Effector memory CD4-positive, alpha-beta T cell (primary cell): ENCODE data around the gene TRPV4.

Source experiments
- DNase-seq, 3 donors: peaks; one replicate each; pipeline ENCODE4 v3.0.0-alpha.2; 2020
- H3K27ac ChIP-seq: 2 replicates; pipeline ENCODE4 v1.7.0; 2013; ENCODE audit warnings: mild to moderate bottlenecking, low read length, moderate library complexity; ENCODE audit not compliant: insufficient read depth, poor library complexity, severe bottlenecking
- H3K27me3 ChIP-seq: replicated peaks from 2 replicates; pipeline ENCODE4 v1.7.0; 2013; ENCODE audit warnings: mild to moderate bottlenecking, low read length; ENCODE audit not compliant: insufficient read depth, control insufficient read depth, poor library complexity, severe bottlenecking
- H3K36me3 ChIP-seq: 2 replicates; pipeline ENCODE4 v1.7.0; 2013; ENCODE audit warnings: mild to moderate bottlenecking, low read length, moderate library complexity; ENCODE audit not compliant: control insufficient read depth, insufficient read depth
- H3K4me1 ChIP-seq: 2 replicates; pipeline ENCODE4 v1.7.0; 2013; ENCODE audit warnings: low read length, mild to moderate bottlenecking; ENCODE audit not compliant: control insufficient read depth, insufficient read depth, poor library complexity, severe bottlenecking
- H3K4me3 ChIP-seq: 2 replicates; pipeline ENCODE4 v1.7.0; 2013; ENCODE audit warnings: low read length, low read depth, mild to moderate bottlenecking; ENCODE audit not compliant: insufficient read depth, poor library complexity, severe bottlenecking
- H3K9me3 ChIP-seq: 2 replicates; pipeline ENCODE4 v1.7.0; 2013; ENCODE audit warnings: mild to moderate bottlenecking, low read length, moderate library complexity; ENCODE audit not compliant: control insufficient read depth

Gene TRPV4

DNA sequence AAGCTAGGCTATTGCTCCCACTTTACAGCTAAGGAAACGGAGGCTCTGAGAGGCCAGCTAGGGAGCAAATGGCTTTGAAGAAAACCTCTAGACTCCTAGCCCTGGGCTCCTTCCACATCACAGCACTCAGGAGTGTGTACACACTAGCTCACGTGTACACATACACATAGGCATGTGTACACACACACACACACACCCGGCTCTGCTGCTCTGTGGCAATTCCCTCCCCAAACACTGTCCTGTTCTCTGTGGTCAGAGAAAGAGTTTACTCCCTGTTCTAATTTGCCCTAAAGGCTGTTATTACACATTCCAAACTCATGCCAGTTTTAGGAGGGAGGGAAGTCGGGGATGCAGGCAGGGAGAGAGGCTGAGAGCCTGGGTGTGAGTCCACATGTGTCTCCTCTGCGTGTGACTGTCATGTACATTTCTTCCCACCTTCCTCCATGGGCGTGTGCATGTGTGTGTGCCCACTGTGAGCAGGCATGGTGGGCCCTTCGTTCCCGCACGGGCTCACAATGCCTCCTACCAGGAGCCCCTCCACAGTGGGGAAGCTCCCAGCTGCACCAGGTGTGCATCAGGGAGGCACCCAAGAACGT, 14.2 kb downstream of the TRPV4 start:
- no peak for DNase-seq
- no peaks in the 10 kb centered on the region for H3K27me3 ChIP-seq
- no peak overlapping the region for H3K4me3 ChIP-seq
- no peaks in the 10 kb centered on the region for H3K9me3 ChIP-seq
- no peaks in the 10 kb centered on the region for H3K36me3 ChIP-seq
- no peak overlapping the region for H3K27ac ChIP-seq
- no peaks in the 10 kb centered on the region for H3K4me1 ChIP-seq

- Histone ChIP-seq H3K36me3 (no peaks in the 10 kb centered on the region), H3K4me3 (no peak overlapping the region), H3K27ac (no peak overlapping the region), H3K4me1 (no peaks in the 10 kb centered on the region), H3K27me3 (no peaks in the 10 kb centered on the region), H3K9me3 (no peaks in the 10 kb centered on the region)
- no peak for DNase-seq
These were observed 14.9 kb downstream of the TRPV4 start for GRCh38 chr12:109818253-109818652.

- H3K27ac ChIP-seq: no peak overlapping the region
- H3K27me3 ChIP-seq: no peaks in the 10 kb centered on the region
- no peaks in the 10 kb centered on the region for H3K4me1 ChIP-seq
- no peak for DNase-seq
- H3K36me3 ChIP-seq: no peaks in the 10 kb centered on the region
- H3K9me3 ChIP-seq: no peaks in the 10 kb centered on the region
- H3K4me3 ChIP-seq: no peak overlapping the region
These were observed 15.5 kb downstream of the TRPV4 start for GRCh38 chr12:109817627-109818231.

DNA sequence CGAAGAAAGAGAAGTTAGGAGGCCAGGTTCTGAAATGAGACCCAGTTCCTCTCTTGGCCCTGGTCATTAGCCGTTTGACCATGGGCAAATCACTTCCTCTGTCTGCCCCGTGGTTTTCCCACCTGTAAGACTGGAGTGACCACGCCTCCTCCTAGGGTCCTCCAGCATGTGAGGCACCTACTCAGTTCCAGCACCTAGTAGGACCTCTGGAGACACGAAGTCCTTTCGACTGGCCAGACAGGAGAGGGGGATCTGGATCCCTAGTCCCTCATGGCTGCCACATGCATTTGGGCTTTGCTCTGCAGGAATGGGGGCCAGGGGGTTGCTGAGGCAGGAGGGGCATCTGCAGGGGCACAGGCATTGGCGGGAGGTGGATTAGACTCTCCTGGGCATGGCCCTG, 16.3 kb downstream of the TRPV4 start:
- no peak overlapping the region for H3K27ac ChIP-seq
- H3K27me3 ChIP-seq: no peaks in the 10 kb centered on the region
- no peaks in the 10 kb centered on the region for H3K9me3 ChIP-seq
- no peaks in the 10 kb centered on the region for H3K36me3 ChIP-seq
- no peak overlapping the region for H3K4me3 ChIP-seq
- H3K4me1 ChIP-seq: no peaks in the 10 kb centered on the region
- DNase-seq: no peak

- H3K36me3 ChIP-seq: no peaks in the 10 kb centered on the region
- no peak overlapping the region for H3K4me3 ChIP-seq
- no peaks in the 10 kb centered on the region for H3K27me3 ChIP-seq
- no peaks in the 10 kb centered on the region for H3K9me3 ChIP-seq
- no peak for DNase-seq
- no peak overlapping the region for H3K27ac ChIP-seq
- H3K4me1 ChIP-seq: no peaks in the 10 kb centered on the region
These were observed 17.2 kb downstream of the TRPV4 start for GRCh38 chr12:109815757-109816617.

DNA sequence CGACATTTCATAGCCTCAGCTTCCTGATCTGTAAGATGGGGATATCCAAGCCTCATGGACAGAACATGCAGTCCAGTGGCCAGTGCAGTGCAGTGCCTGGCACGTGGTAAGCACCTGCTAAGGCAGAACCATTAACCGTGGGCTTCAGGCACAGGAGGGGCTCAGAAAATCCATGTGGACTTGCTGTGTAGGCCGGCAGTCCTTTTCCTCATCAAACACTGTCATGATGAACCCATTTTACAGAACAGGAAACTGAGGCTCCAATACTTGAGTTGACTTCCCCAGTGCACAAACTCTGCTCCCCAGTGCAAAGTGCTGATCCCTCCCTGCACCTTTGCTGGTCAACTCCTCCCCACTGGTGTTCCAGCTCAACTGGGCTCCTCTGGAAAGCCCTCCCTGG, 18.0 kb downstream of the TRPV4 start:
- no peak for DNase-seq
- Histone ChIP-seq H3K27ac (no peak overlapping the region), H3K9me3 (no peaks in the 10 kb centered on the region), H3K36me3 (no peaks in the 10 kb centered on the region), H3K27me3 (no peaks in the 10 kb centered on the region), H3K4me1 (no peaks in the 10 kb centered on the region), H3K4me3 (no peak overlapping the region)

GRCh38 chr12:109814600-109815150, 18.5 kb downstream of the TRPV4 start:
- DNase-seq: no peak
- Histone ChIP-seq H3K36me3 (no peaks in the 10 kb centered on the region), H3K4me1 (no peaks in the 10 kb centered on the region), H3K9me3 (no peaks in the 10 kb centered on the region), H3K27ac (no peak overlapping the region), H3K27me3 (no peaks in the 10 kb centered on the region), H3K4me3 (no peak overlapping the region)

- no peaks in the 10 kb centered on the region for H3K9me3 ChIP-seq
- H3K27ac ChIP-seq: no peak overlapping the region
- no peak overlapping the region for H3K4me3 ChIP-seq
- H3K36me3 ChIP-seq: no peaks in the 10 kb centered on the region
- no peaks in the 10 kb centered on the region for H3K4me1 ChIP-seq
- no peaks in the 10 kb centered on the region for H3K27me3 ChIP-seq
- DNase-seq: no peak
These were observed 19.3 kb downstream of the TRPV4 start for GRCh38 chr12:109813810-109814416.

GRCh38 chr12:109811624-109811995, 21.6 kb downstream of the TRPV4 start:
- Histone ChIP-seq H3K4me1 (no peaks in the 10 kb centered on the region), H3K36me3 (no peaks in the 10 kb centered on the region), H3K27ac (no peak overlapping the region), H3K4me3 (no peak overlapping the region), H3K27me3 (no peaks in the 10 kb centered on the region), H3K9me3 (no peaks in the 10 kb centered on the region)
- DNase-seq: no peak
